HL-60 (cell line): ENCODE measurements around the gene NDFIP1.

Source experiments
- POLR2AphosphoS5 ChIP-seq: IDR thresholded peaks from 2 replicates; pipeline ENCODE4 v1.6.1; 2012; ENCODE audit warnings: low read depth
- TF ChIP-seq, protein P1 (sequence below): IDR thresholded peaks from one replicate; pipeline ENCODE4 v1.5.1; 2011; ENCODE audit warnings: low read length, control low read depth, inconsistent platforms; ENCODE audit not compliant: insufficient read depth

DNA sequence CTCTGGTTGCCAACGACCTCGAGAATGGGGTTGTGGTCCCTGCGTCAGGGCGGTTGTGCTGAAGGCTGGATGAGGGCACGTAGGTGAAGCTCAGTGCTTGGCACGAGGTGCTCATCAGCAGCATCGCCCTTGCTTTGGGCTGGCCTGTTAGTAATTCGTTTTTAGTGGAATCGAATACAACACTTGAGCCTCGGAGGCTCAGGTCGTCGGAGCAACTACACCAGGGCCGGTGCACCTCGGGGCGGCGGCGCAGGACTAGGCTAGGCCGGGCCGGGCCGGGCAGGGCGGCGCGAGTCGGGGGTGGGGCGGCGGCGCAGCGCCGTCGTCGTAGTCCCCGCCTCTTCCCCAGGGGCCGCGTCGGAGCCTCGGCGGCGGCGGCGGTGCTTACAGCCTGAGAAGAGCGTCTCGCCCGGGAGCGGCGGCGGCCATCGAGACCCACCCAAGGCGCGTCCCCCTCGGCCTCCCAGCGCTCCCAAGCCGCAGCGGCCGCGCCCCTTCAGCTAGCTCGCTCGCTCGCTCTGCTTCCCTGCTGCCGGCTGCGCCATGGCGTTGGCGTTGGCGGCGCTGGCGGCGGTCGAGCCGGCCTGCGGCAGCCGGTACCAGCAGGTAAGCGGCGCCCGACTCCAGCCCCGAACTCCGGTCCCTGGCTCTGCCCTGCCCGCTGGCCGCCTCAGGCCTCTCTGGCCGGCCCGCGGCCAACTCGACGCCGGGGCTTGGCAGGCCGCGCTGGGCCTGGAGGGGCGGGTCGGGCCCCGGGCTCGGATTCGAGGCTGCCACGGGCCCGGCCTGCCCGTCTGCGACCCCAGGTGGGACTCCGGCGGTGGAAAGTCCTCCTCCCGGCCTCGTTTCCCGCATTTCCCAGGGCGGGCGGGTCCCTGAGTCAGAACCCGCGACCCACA, at the start of gene NDFIP1:
- TF ChIP-seq, protein P1, sequence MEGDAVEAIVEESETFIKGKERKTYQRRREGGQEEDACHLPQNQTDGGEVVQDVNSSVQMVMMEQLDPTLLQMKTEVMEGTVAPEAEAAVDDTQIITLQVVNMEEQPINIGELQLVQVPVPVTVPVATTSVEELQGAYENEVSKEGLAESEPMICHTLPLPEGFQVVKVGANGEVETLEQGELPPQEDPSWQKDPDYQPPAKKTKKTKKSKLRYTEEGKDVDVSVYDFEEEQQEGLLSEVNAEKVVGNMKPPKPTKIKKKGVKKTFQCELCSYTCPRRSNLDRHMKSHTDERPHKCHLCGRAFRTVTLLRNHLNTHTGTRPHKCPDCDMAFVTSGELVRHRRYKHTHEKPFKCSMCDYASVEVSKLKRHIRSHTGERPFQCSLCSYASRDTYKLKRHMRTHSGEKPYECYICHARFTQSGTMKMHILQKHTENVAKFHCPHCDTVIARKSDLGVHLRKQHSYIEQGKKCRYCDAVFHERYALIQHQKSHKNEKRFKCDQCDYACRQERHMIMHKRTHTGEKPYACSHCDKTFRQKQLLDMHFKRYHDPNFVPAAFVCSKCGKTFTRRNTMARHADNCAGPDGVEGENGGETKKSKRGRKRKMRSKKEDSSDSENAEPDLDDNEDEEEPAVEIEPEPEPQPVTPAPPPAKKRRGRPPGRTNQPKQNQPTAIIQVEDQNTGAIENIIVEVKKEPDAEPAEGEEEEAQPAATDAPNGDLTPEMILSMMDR: no peak
- peak; percentile 66 for TF ChIP-seq POLR2AphosphoS5
